Stimulated activated CD8-positive, alpha-beta memory T cell treated with anti-CD3 and anti-CD28 coated beads, Interleukin-4, amount 100 ng/mL, for 1 hour (primary cell): ENCODE measurements around the gene MLF2.

Experiments
- DNase-seq, 2 donors: peaks; one replicate each; pipeline ENCODE4 v3.0.0-alpha.2; 2020; ENCODE audit warnings: low read depth in 2 of 2, low spot score in 1 of 2

MLF2 gene

DNA sequence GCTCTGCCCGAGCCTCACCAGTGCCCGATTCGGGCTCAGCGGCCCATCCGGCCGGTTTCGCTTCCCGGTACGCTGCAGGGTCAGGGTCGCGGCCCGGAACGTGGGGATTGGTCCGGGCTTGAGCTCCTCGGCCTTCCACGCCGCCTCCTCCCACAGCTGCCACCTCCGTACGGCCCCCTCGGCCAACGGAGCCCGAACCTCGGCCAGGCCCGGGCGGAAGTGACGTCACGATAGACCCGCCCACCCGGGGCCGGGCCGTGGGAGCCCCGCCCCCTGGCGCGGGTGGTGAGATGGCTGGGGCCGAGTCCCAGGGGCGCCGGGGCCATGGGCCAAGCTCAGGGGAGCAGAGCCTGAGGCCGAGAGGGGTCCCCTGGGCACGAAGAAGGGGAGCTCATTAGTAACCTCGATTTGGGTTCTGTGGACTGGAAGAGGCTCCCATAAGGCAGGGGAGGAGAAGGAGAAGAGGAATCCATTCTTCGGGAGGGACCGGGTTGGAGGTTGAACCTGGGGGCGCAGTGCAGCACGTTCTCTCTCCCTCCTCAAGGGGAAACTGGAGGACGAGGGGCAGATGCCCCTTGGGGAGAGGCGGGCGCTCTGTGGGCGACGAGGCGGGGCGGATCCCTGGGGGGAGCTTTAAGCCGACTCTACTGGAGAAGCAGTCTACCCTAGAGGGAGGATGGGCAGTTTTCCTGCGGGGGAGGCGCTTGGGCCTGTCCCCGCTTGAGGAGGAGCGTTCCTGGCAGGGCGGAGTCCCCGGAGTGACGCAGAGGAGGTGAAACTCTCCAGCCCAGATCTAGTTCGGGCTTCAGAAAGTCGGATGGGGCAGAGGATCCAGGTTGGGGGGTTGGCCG lies at the start of gene MLF2:
MLF2 (minus strand) TSS at position 221 of the 851 bp plus-strand sequence. CDS start 807 bp downstream, outside the sequence.
- DNase-seq = peak; percentile 90 to 95

- no peak for DNase-seq
Measured at GRCh38 chr12:6799147-6799546, 46.2 kb upstream of the MLF2 start.

GRCh38 chr12:6796576-6796975 lies 43.6 kb upstream of the MLF2 start:
- DNase-seq = no peak

- no peak for DNase-seq
Measured at GRCh38 chr12:6795088-6795487, 42.1 kb upstream of the MLF2 start.

DNA sequence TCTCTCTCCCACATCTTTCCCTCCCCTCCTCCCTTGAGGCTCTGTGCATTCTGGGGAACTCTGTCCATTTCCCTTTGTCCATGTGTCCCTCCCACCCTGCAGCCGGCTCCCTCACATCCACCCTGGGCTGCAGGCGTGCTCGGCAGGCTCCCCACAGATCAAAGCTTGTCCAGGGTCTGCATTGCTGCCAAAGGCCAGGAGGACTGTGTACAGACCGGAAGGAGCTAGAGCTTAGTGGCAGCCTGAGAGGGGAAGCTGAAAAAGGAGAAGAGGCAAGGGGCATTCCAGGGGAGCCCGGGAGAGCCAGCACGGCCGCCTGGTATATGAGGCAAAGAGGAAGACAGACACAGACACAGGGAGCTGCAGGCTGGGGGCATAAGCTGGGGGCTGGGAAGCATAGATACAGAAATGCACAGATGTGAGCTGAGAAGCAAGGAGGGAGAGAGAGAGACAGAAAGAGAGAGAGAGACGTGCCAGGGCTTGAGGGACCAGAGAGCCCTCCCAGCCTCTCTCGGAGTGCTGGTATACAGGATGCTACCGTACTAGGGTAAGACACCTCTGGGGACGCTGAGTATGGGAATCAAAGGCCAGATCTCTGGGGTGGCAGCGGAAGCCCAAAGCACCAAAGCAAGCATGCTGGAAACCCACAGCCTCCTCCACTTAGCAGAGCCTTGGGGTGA lies 39.7 kb upstream of the MLF2 start:
- DNase-seq = no peak

DNA sequence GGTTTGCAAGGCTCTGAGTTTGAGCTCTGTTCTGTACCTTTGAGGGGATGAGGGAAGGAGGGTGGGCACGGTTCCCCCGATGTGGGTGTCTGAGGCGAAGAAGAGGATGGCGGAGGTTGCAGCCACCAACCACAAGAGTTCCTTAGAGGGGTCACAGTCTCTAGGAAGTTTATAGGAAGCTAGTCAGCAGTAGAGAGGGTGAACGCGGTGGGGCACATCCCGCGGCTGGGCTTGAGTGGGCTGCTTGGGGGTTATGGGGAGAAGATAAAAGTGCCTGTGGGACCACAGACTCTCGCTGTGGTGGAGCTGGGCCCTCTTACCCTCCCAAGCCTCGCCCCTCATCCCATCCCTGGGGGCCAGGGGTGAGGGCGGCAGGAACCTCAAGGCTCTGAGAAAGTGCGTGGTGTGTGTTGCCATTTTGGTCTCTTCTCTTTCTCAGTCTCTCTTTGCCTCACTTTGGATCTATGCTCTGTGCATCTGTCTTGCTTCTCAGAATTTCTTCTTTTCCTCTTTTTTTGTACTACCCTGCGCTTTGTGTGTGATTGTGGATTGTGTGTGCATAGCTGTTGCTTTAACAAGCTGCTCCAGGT lies 39.1 kb upstream of the MLF2 start:
- DNase-seq = no peak

GRCh38 chr12:6790496-6791150 lies 37.7 kb upstream of the MLF2 start:
- DNase-seq = no peak

DNA sequence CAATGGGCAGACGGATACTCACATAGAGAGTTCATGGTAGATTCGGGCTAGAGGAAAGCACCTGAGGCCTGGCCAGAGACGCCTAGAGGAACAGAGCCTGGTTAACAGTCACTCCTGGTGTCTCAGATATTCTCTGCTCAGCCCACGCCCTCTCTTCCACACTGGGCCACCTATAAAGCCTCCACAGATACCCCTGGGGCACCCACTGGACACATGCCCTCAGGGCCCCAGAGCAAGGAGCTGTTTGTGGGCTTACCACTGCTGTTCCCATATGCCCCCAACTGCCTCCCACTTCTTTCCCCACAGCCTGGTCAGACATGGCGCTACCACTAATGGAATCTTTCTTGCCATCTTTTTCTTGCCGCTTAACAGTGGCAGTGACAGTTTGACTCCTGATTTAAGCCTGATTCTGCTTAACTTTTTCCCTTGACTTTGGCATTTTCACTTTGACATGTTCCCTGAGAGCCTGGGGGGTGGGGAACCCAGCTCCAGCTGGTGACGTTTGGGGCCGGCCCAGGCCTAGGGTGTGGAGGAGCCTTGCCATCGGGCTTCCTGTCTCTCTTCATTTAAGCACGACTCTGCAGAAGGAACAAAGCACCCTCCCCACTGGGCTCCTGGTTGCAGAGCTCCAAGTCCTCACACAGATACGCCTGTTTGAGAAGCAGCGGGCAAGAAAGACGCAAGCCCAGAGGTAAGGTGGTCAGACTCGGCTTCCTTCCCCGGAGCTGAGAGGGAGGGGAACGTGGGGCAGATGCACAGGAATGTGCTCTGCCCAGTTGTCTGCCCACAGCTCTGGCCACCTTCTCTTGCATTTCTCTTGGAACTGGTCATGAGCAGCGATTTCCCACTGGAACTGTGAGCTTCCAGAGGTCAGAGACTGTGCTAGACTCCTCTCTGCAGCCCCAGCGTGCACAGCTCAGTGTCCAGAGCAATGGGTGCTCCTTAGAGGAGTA lies 36.3 kb upstream of the MLF2 start, which contains the start of gene CD4:
CD4 (plus strand) TSS at position 557 of the 953 bp plus-strand sequence. CDS start 10,611 bp downstream, outside the sequence.
- no peak for DNase-seq

- DNase-seq = no peak
Measured at GRCh38 chr12:6787309-6787708, 34.4 kb upstream of the MLF2 start.

- no peak for DNase-seq
Measured at GRCh38 chr12:6786416-6787094, 33.6 kb upstream of the MLF2 start.

DNA sequence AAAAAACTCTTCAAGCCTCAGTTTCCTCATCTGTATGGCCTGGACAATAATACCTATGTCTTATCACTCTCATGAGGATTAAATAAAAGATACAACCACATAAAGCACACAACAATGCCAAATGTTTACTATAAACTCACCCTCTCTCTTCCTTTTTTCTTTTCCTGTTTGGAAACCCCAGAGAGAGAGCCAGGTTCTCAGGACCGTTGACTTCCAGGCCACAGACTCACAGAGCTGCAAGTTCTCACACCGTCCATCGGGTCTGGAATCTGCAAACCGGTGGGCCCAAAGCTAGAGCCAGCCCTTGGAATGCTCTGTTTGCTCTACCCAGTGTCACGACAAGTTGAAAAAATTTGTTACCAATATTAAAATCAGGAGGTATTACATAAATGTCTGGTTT lies 31.8 kb upstream of the MLF2 start:
- no peak for DNase-seq

- DNase-seq = no peak
Measured at GRCh38 chr12:6784296-6784695, 31.4 kb upstream of the MLF2 start.

GRCh38 chr12:6783828-6784227 lies 30.9 kb upstream of the MLF2 start:
- no peak for DNase-seq

GRCh38 chr12:6782850-6783566 lies 30.1 kb upstream of the MLF2 start:
- no peak for DNase-seq

GRCh38 chr12:6782119-6782518 lies 29.2 kb upstream of the MLF2 start:
- no peak for DNase-seq

DNA sequence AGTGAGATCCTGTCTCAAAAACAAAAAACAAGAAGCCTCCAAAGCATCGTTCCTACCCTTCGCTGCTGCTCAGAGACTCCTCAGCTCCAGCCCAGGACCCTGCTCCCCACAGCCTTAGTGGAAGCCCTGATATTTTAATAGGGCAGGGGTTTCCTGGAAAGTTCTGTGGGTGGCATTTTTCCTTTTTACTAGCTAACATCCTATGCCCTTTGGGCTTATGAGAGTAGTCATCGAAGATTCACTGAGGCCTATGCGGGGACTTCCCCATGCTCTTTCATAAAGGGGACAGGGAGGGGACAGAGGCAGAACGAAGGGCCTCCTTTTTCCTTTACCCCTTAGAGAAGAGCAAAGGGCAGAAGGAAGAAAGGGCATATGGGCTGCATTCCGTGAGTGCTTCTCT lies 27.6 kb upstream of the MLF2 start:
- DNase-seq = no peak

DNA sequence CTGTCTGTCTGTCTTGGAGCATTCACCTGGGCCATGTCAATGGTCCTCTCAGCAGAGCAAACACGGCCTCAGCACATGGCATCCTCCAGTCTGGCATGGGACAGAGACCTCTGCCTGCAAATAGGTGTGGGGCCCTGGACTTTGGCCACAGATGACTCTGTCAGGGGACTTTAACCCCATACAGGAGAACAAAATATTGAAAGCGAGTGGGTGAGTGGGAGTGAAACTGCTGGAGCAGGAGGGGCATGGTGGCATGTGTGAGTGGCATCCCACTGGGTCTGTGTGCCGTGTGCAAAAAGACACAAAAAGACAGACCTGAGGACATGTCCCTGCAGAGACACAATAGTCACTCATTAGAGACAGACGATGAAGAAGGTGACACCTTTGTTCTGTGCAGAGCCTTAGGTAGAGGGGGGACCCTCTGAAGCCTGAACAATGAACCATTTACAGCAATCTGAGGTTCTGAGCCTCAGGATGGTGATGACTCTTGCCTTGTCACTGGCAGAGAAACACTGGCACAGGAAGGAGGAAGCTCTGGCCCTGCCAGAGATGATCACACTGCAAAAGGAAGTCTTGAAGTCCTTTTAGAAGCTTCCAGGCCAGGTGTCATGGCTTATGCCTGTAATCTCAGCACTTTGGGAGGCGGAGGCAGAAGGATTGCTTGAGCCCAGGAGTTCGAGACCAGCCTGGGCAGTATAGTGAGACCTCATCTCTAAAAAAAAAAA lies 26.9 kb upstream of the MLF2 start:
- no peak for DNase-seq
